Endothelial cell of umbilical vein (primary cell): Measurements from ENCODE around the gene ABCD1.

Source experiments
- GATA2 ChIP-seq: IDR thresholded peaks from 2 replicates; pipeline ENCODE4 v1.7.0; 2011; ENCODE audit warnings: low read depth, mild to moderate bottlenecking, moderate library complexity, mixed read lengths, low read length; ENCODE audit not compliant: insufficient read length, insufficient read depth
- MYC ChIP-seq: IDR thresholded peaks from one replicate; pipeline ENCODE4 v1.6.1; 2011; ENCODE audit warnings: mild to moderate bottlenecking, low read depth, low read length
- POLR2A ChIP-seq: IDR thresholded peaks from 2 replicates; pipeline ENCODE4 v1.6.1; 2012; ENCODE audit warnings: low read depth, mild to moderate bottlenecking, control low read depth, low read length
- POLR2AphosphoS5 ChIP-seq: IDR thresholded peaks from 2 replicates; pipeline ENCODE4 v1.6.1; 2012; ENCODE audit warnings: low read depth, mild to moderate bottlenecking, control low read depth, low read length, moderate library complexity; ENCODE audit not compliant: insufficient read depth
- TF ChIP-seq, protein P1 (sequence below), 2 donors: IDR thresholded peaks; 1 replicate in 1 of 2; 2 replicates in 1 of 2; pipeline ENCODE4 v1.5.1; 2011; ENCODE audit warnings: low read length in 2 of 2, mild to moderate bottlenecking in 2 of 2, moderate library complexity in 2 of 2, control low read depth in 1 of 2, inconsistent platforms in 1 of 2, low read depth in 1 of 2; ENCODE audit not compliant: insufficient read depth in 1 of 2; ENCODE audit errors: extremely low read depth in 1 of 2
- TF ChIP-seq, protein P2 (sequence below): IDR thresholded peaks from 2 replicates; pipeline ENCODE4 v1.6.1; 2011; ENCODE audit not compliant: insufficient read depth, insufficient read length

DNA sequence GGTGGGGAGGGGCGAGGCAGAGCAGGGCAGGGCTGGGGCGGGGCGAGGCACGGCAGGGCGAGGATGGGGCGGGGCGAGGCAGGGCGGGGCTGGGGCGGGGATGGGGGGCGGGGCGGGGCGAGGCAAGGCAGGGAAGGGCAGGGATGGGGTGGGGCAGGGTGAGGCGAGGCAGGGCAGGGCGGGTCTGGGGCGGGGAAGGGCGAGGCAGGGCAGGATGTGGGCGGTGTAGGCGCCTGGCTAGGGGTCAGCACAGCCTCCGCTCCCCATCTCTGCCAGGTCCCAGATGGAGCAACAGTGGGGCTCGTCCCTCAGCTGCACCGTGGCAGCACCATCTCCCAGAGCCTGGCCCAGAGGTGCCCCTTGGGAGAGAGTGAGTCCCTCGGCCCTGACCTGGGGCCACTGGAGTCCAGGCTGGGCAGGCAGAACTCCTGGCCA lies 52.0 kb downstream of the ABCD1 start:
- TF ChIP-seq, protein P1, sequence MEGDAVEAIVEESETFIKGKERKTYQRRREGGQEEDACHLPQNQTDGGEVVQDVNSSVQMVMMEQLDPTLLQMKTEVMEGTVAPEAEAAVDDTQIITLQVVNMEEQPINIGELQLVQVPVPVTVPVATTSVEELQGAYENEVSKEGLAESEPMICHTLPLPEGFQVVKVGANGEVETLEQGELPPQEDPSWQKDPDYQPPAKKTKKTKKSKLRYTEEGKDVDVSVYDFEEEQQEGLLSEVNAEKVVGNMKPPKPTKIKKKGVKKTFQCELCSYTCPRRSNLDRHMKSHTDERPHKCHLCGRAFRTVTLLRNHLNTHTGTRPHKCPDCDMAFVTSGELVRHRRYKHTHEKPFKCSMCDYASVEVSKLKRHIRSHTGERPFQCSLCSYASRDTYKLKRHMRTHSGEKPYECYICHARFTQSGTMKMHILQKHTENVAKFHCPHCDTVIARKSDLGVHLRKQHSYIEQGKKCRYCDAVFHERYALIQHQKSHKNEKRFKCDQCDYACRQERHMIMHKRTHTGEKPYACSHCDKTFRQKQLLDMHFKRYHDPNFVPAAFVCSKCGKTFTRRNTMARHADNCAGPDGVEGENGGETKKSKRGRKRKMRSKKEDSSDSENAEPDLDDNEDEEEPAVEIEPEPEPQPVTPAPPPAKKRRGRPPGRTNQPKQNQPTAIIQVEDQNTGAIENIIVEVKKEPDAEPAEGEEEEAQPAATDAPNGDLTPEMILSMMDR (IDR thresholded peaks at IDR 0.05; ENCODE audit: extremely low read depth in 1 of 2, insufficient read depth in 1 of 2, low read depth in 1 of 2, low read length in 2 of 2) = no peak
- TF ChIP-seq MYC = no peak
- no peak for TF ChIP-seq POLR2A
- TF ChIP-seq POLR2AphosphoS5 = no peak
- TF ChIP-seq, protein P2, sequence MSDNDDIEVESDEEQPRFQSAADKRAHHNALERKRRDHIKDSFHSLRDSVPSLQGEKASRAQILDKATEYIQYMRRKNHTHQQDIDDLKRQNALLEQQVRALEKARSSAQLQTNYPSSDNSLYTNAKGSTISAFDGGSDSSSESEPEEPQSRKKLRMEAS = no peak
- TF ChIP-seq GATA2 = no peak
